HCT116 (cell line): Measurements from ENCODE around the gene MYO16.

ENCODE experiments used
- ATF3 ChIP-seq: IDR thresholded peaks from 2 replicates; pipeline ENCODE4 v1.6.1; 2012
- EGR1 ChIP-seq: IDR thresholded peaks from 2 replicates; pipeline ENCODE4 v1.6.1; 2012; ENCODE audit warnings: low read depth
- EZH2 ChIP-seq: fragments of 200-600 bp; sonication (generic); IDR thresholded peaks from 2 replicates; pipeline ENCODE4 v1.6.1; 2017; ENCODE audit warnings: antibody characterized with exemption, mixed run types
- MAX ChIP-seq: IDR thresholded peaks from 2 replicates; pipeline ENCODE4 v1.6.1; 2012
- POLR2A ChIP-seq: IDR thresholded peaks from 2 replicates; pipeline ENCODE4 v1.7.0; 2011; ENCODE audit warnings: borderline replicate concordance; ENCODE audit not compliant: insufficient read depth, insufficient read length; ENCODE audit errors: extremely low read depth
- POLR2AphosphoS5 ChIP-seq: IDR thresholded peaks from 2 replicates; pipeline ENCODE4 v1.6.1; 2011; ENCODE audit warnings: mild to moderate bottlenecking, low read depth, low read length, moderate library complexity
- RAD21 ChIP-seq: IDR thresholded peaks from 2 replicates; pipeline ENCODE4 v1.6.1; 2012; ENCODE audit warnings: low read depth, mild to moderate bottlenecking
- SP1 ChIP-seq: IDR thresholded peaks from 2 replicates; pipeline ENCODE4 v1.6.1; 2012; ENCODE audit warnings: low read depth
- ZNF274 ChIP-seq: fragments of 200-500 bp; sonication (Bioruptor generic); IDR thresholded peaks from 2 replicates; pipeline ENCODE4 v1.6.1; 2014; ENCODE audit warnings: mild to moderate bottlenecking, low read depth, low read length, inconsistent platforms
- TF ChIP-seq, protein P1 (sequence below), 3 experiments: fragments of 200-600 bp in 1 of 3; sonication (generic) in 1 of 3; IDR thresholded peaks in 2 of 3; conservative IDR thresholded peaks in 1 of 3; 2 replicates each; pipeline ENCODE4 v1.5.1; 2012 to 2017; ENCODE audit warnings: low read depth in 2 of 3, low read length in 2 of 3, antibody characterized with exemption in 1 of 3, borderline replicate concordance in 1 of 3, control low read depth in 1 of 3, mild to moderate bottlenecking in 1 of 3, mixed read lengths in 1 of 3, mixed run types in 1 of 3, moderate library complexity in 1 of 3; ENCODE audit not compliant: insufficient read depth in 1 of 3

GRCh38 chr13:108728370-108728769, 99.0 kb downstream of the MYO16 start:
- TF ChIP-seq SP1 (no peak), MAX (no peak; the same call in 1 of the 2 replicates), EZH2 (no peak), ZNF274 (no peak), EGR1 (no peak), RAD21 (peak; percentile 47), POLR2A (no peak), POLR2AphosphoS5 (no peak), ATF3 (no peak)
- TF ChIP-seq, protein P1, sequence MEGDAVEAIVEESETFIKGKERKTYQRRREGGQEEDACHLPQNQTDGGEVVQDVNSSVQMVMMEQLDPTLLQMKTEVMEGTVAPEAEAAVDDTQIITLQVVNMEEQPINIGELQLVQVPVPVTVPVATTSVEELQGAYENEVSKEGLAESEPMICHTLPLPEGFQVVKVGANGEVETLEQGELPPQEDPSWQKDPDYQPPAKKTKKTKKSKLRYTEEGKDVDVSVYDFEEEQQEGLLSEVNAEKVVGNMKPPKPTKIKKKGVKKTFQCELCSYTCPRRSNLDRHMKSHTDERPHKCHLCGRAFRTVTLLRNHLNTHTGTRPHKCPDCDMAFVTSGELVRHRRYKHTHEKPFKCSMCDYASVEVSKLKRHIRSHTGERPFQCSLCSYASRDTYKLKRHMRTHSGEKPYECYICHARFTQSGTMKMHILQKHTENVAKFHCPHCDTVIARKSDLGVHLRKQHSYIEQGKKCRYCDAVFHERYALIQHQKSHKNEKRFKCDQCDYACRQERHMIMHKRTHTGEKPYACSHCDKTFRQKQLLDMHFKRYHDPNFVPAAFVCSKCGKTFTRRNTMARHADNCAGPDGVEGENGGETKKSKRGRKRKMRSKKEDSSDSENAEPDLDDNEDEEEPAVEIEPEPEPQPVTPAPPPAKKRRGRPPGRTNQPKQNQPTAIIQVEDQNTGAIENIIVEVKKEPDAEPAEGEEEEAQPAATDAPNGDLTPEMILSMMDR (IDR thresholded peaks at IDR 0.05 in 2 of 3, conservative IDR thresholded peaks at IDR 0.05 in 1 of 3; ENCODE audit: borderline replicate concordance in 1 of 3, insufficient read depth in 1 of 3, low read depth in 2 of 3, low read length in 2 of 3): peak; percentile 79 to 97 (median 80)
